ENCODE measurements around the gene FBXO15.

FBXO15 gene
- 2.8 reads per million, percentile 9 among the genes with 10 or more reads in this experiment for total RNA-seq

- DNase-seq = peak; percentile 93
Measured at GRCh38 chr18:74147779-74148542, at the start of gene FBXO15, which contains the start of gene TIMM21. Gene FBXO15, minus strand, starts transcription at chr18:74147834. Its CDS starts 49 bp downstream, at chr18:74147785. Gene TIMM21, plus strand, starts transcription at chr18:74148523. Its CDS starts 286 bp downstream, at chr18:74148809.

- DNase-seq = peak; percentile 35
Measured at GRCh38 chr18:74196220-74197119, 48.8 kb upstream of the FBXO15 start.

GRCh38 chr18:74194691-74195090, 47.1 kb upstream of the FBXO15 start:
- DNase-seq = no peak

GRCh38 chr18:74191577-74191976, 43.9 kb upstream of the FBXO15 start:
- DNase-seq = no peak

GRCh38 chr18:74190086-74190485, 42.5 kb upstream of the FBXO15 start:
- no peak for DNase-seq

GRCh38 chr18:74186661-74187060, 39.0 kb upstream of the FBXO15 start:
- DNase-seq = no peak

- DNase-seq = no peak
Measured at GRCh38 chr18:74185860-74186259, 38.2 kb upstream of the FBXO15 start.

GRCh38 chr18:74184875-74185274, 37.2 kb upstream of the FBXO15 start:
- DNase-seq = no peak

- DNase-seq = no peak
Measured at GRCh38 chr18:74183130-74183529, 35.5 kb upstream of the FBXO15 start.

- DNase-seq = no peak
Measured at GRCh38 chr18:74182335-74182734, 34.7 kb upstream of the FBXO15 start.

GRCh38 chr18:74179623-74180199, 32.1 kb upstream of the FBXO15 start:
- DNase-seq = no peak

- DNase-seq = no peak
Measured at GRCh38 chr18:74178884-74179283, 31.2 kb upstream of the FBXO15 start.

- no peak for DNase-seq
Measured at GRCh38 chr18:74175658-74176057, 28.0 kb upstream of the FBXO15 start.

- no peak for DNase-seq
Measured at GRCh38 chr18:74173434-74173750, 25.8 kb upstream of the FBXO15 start.

- DNase-seq = no peak
Measured at GRCh38 chr18:74172697-74173433, 25.2 kb upstream of the FBXO15 start.

GRCh38 chr18:74171910-74172606, 24.4 kb upstream of the FBXO15 start:
- no peak for DNase-seq

GRCh38 chr18:74166386-74166785, 18.8 kb upstream of the FBXO15 start:
- DNase-seq = no peak

- DNase-seq = no peak
Measured at GRCh38 chr18:74163019-74163660, 15.5 kb upstream of the FBXO15 start.

GRCh38 chr18:74155276-74155675, 7.6 kb upstream of the FBXO15 start:
- DNase-seq = no peak

- DNase-seq = no peak
Measured at GRCh38 chr18:74154716-74155115, 7.1 kb upstream of the FBXO15 start.

GRCh38 chr18:74153793-74154192, 6.2 kb upstream of the FBXO15 start:
- DNase-seq = no peak

GRCh38 chr18:74153377-74153776, 5.7 kb upstream of the FBXO15 start:
- no peak for DNase-seq

Measured in effector CD4-positive, alpha-beta T cell (primary cell).